Measurements from ENCODE around the gene IFI27. TPM values are rescaled to one million over a fixed set of nuclear protein-coding genes. Genes with fewer than 3 reads are reported as not detected.
A peak's percentile ranks its signal among the peaks of the same experiment; 100 is the strongest.

Gene IFI27
- total RNA-seq, 1 experiment from 2014 or later, result 4.3 TPM

DNA sequence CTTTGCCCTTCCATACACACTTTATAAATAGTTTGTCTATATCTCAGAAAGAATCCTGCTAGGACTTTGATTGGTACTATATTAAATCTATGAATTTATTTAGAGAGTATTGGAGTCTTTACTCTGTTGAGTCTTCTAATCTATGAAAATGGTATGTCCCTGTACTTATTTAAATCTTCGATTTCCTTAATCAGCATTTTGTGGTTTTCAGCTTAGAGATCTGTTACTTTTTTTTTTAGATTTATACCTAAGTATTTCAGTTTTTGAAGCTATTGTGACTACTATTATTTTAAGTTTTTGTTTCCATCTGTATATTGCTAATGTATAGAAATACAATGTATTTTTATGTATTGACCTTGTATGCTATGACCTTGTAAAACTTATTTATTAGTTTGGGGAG lies 32.3 kb downstream of the IFI27 start:
- Histone ChIP-seq H3K27ac (ENCODE audit: low read length) (no peak overlapping the region), H3F3A (ENCODE audit: low read length, unreplicated experiment) (no peaks in the 10 kb centered on the region), H3K4me2 (ENCODE audit: low read length) (no peak overlapping the region), H2AFZ (ENCODE audit: low read length) (no peak overlapping the region), H3K9ac (ENCODE audit: low read length) (no peak overlapping the region), H3K4me3 (ENCODE audit: low read length) (no peak overlapping the region), H3K36me3 (ENCODE audit: low read depth, low read length) (no peaks in the 10 kb centered on the region), H3K27me3 (ENCODE audit: low read length) (0 out of 2 replicates have a peak, but pooled peaks cover 4% of the 10 kb centered on the region), H3K79me2 (ENCODE audit: low read length) (no peaks in the 10 kb centered on the region), H3K9me2 (replicated peaks; ENCODE audit: low read length) (no peaks in the 10 kb centered on the region), H3K9me3 (ENCODE audit: low read length) (no peaks in the 10 kb centered on the region), H4K20me1 (ENCODE audit: low read length) (no peaks in the 10 kb centered on the region), H3K4me1 (ENCODE audit: insufficient read depth, low read length) (no peaks in the 10 kb centered on the region)
- intact Hi-C loops (cut with micrococcal nuclease), result no loop called here
- ChIA-PET POLR2A (ENCODE audit: unreplicated experiment) (no interaction called here), CTCF (interaction anchor here (0.6 to 0.9 kb wide), 2 partner anchors 10 to 107 kb away, joined by 3 read pairs; no protein-coding TSS in a partner anchor)
- DNase-seq (no peak), ATAC-seq (no peak)
- no TSS peak for BruUV-seq (replicated peaks)
- TF ChIP-seq, protein P1, sequence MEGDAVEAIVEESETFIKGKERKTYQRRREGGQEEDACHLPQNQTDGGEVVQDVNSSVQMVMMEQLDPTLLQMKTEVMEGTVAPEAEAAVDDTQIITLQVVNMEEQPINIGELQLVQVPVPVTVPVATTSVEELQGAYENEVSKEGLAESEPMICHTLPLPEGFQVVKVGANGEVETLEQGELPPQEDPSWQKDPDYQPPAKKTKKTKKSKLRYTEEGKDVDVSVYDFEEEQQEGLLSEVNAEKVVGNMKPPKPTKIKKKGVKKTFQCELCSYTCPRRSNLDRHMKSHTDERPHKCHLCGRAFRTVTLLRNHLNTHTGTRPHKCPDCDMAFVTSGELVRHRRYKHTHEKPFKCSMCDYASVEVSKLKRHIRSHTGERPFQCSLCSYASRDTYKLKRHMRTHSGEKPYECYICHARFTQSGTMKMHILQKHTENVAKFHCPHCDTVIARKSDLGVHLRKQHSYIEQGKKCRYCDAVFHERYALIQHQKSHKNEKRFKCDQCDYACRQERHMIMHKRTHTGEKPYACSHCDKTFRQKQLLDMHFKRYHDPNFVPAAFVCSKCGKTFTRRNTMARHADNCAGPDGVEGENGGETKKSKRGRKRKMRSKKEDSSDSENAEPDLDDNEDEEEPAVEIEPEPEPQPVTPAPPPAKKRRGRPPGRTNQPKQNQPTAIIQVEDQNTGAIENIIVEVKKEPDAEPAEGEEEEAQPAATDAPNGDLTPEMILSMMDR (conservative IDR thresholded peaks at IDR 0.05; ENCODE audit: low read depth, low read length), result no peak
- no peak for TF ChIP-seq EZH2phosphoT487 (IDR thresholded peaks at IDR 0.05; ENCODE audit: borderline replicate concordance, low read length)
- no peak for TF ChIP-seq EZH2 (IDR thresholded peaks at IDR 0.05; ENCODE audit: low read length, unreplicated experiment)

DNA sequence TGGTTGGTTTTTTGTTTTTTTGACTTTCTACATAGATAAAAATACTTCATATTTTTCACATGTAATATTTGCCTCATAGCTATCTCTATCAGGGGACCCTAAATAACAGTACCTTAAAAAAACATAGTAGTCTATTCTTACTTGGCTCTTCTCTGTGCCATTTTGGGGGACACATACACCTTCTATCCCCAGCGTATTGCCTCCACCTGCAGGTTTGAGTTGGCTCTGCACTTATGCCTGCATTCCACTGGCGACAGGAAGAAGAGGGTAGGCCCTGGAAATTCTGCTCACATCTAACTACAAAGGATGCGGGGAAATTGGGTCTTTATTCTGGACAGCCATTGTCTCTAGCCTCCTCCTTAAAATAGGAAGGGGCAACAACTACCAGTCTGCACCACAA lies 32.7 kb downstream of the IFI27 start:
- H3K9me2 ChIP-seq (replicated peaks; ENCODE audit: low read length), result no peaks in the 10 kb centered on the region
- no TSS peak for BruUV-seq (replicated peaks)
- no peak for TF ChIP-seq EZH2phosphoT487 (IDR thresholded peaks at IDR 0.05; ENCODE audit: borderline replicate concordance, low read length)
- TF ChIP-seq, protein P1 (conservative IDR thresholded peaks at IDR 0.05; ENCODE audit: low read depth, low read length), result peak; percentile 56
- no peak for TF ChIP-seq EZH2 (IDR thresholded peaks at IDR 0.05; ENCODE audit: low read length, unreplicated experiment)
- no peak overlapping the region for H3K4me3 ChIP-seq (ENCODE audit: low read length)
- H3K9me3 ChIP-seq (ENCODE audit: low read length), result no peaks in the 10 kb centered on the region
- peak; percentile 56; the same call in 1 of the 2 replicates for ATAC-seq
- peak; percentile 27 for DNase-seq
- no peaks in the 10 kb centered on the region for H3K36me3 ChIP-seq (ENCODE audit: low read depth, low read length)
- no peaks in the 10 kb centered on the region for H3F3A ChIP-seq (ENCODE audit: low read length, unreplicated experiment)
- CTCF ChIA-PET, result interaction anchor here (0.6 to 0.9 kb wide), 2 partner anchors 11 to 108 kb away, joined by 3 read pairs; no protein-coding TSS in a partner anchor
- intact Hi-C loops (cut with micrococcal nuclease), result no loop called here
- H3K79me2 ChIP-seq (ENCODE audit: low read length), result no peaks in the 10 kb centered on the region
- POLR2A ChIA-PET (ENCODE audit: unreplicated experiment), result no interaction called here
- H3K4me1 ChIP-seq (ENCODE audit: insufficient read depth, low read length), result no peaks in the 10 kb centered on the region
- H3K9ac ChIP-seq (ENCODE audit: low read length), result no peak overlapping the region
- no peak overlapping the region for H3K27ac ChIP-seq (ENCODE audit: low read length)
- H2AFZ ChIP-seq (ENCODE audit: low read length), result no peak overlapping the region
- no peaks in the 10 kb centered on the region for H4K20me1 ChIP-seq (ENCODE audit: low read length)
- 0 out of 2 replicates have a peak, but pooled peaks cover 4% of the 10 kb centered on the region for H3K27me3 ChIP-seq (ENCODE audit: low read length)
- no peak overlapping the region for H3K4me2 ChIP-seq (ENCODE audit: low read length)

DNA sequence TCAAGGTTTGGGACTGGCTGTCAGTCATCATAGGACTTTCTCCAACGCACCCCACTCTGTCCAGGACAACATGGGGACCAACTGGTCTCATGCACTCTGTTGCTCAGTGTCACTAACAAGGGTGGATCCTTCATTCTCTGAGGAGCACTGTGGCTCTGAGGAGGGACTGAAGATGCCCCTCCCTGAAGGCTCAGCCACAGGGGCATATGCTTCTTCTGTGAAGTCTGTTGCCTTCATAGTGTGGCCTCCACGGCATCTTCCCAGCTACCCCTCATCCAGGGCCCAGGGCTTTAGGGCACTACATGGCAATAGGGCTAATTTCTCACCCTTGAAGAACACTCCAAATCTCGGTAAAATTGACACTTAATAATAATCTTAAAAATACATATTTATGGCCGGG lies 33.2 kb downstream of the IFI27 start:
- Histone ChIP-seq H3K4me2 (ENCODE audit: low read length) (no peak overlapping the region), H4K20me1 (ENCODE audit: low read length) (no peaks in the 10 kb centered on the region), H3K27ac (ENCODE audit: low read length) (no peak overlapping the region), H3K9me3 (ENCODE audit: low read length) (no peaks in the 10 kb centered on the region), H3K4me3 (ENCODE audit: low read length) (no peak overlapping the region), H2AFZ (ENCODE audit: low read length) (no peak overlapping the region), H3K9me2 (replicated peaks; ENCODE audit: low read length) (no peaks in the 10 kb centered on the region), H3K79me2 (ENCODE audit: low read length) (no peaks in the 10 kb centered on the region), H3K36me3 (ENCODE audit: low read depth, low read length) (no peaks in the 10 kb centered on the region), H3F3A (ENCODE audit: low read length, unreplicated experiment) (no peaks in the 10 kb centered on the region), H3K4me1 (ENCODE audit: insufficient read depth, low read length) (no peaks in the 10 kb centered on the region), H3K27me3 (ENCODE audit: low read length) (no peaks in the 10 kb centered on the region), H3K9ac (ENCODE audit: low read length) (no peak overlapping the region)
- TF ChIP-seq, protein P1 (conservative IDR thresholded peaks at IDR 0.05; ENCODE audit: low read depth, low read length), result no peak
- TF ChIP-seq EZH2 (IDR thresholded peaks at IDR 0.05; ENCODE audit: low read length, unreplicated experiment) (no peak), EZH2phosphoT487 (IDR thresholded peaks at IDR 0.05; ENCODE audit: borderline replicate concordance, low read length) (no peak)
- ChIA-PET CTCF (interaction anchor here (0.6 kb wide), 1 partner anchor 108 kb away, joined by 3 read pairs; no protein-coding TSS in a partner anchor), POLR2A (ENCODE audit: unreplicated experiment) (no interaction called here)
- ATAC-seq, result no peak
- DNase-seq, result no peak
- BruUV-seq (replicated peaks), result no TSS peak
- intact Hi-C loops (cut with micrococcal nuclease), result no loop called here

Data from PC-3 (cell line).